HepG2 (cell line): ENCODE data around the gene CDC123. TPM values are rescaled to one million over a fixed set of nuclear protein-coding genes. Genes with fewer than 3 reads are reported as not detected.

Experiments used
- AGO2 ChIP-seq: fragments of 200-400 bp; formaldehyde crosslinking; optimal IDR thresholded peaks from 2 replicates; pipeline ENCODE3; 2017; ENCODE audit warnings: mild to moderate bottlenecking, low read depth, low read length, moderate library complexity
- FOXO1 ChIP-seq: sonication (generic); formaldehyde crosslinking; IDR thresholded peaks from 2 replicates; pipeline ENCODE4 v1.4.0; 2020; ENCODE audit warnings: missing genetic modification reagents
- GMEB2 ChIP-seq: IDR thresholded peaks from 2 replicates; pipeline ENCODE4 v1.6.1; 2016; ENCODE audit warnings: missing biosample characterization, missing genetic modification reagents, low read depth
- HMG20A ChIP-seq: IDR thresholded peaks from 2 replicates; pipeline ENCODE4 v1.6.1; 2016; ENCODE audit warnings: borderline replicate concordance
- NFATC3 ChIP-seq: sonication (generic); formaldehyde crosslinking; IDR thresholded peaks from 2 replicates; pipeline ENCODE4 v1.5.1; 2020; ENCODE audit warnings: mild to moderate bottlenecking, missing genetic modification reagents
- POLR2G ChIP-seq: fragments of 200-400 bp; formaldehyde crosslinking; IDR thresholded peaks from 2 replicates; pipeline ENCODE4 v1.6.1; 2018; ENCODE audit warnings: mild to moderate bottlenecking, low read depth, low read length, moderate library complexity
- RAD51 ChIP-seq: fragments of 450-650 bp; IDR thresholded peaks from 2 replicates; pipeline ENCODE4 v1.6.1; 2016; ENCODE audit warnings: borderline replicate concordance
- SMAD1 ChIP-seq: sonication (generic); formaldehyde crosslinking; IDR thresholded peaks from 2 replicates; pipeline ENCODE4 v1.4.0; 2020; ENCODE audit warnings: missing genetic modification reagents, low read depth, mild to moderate bottlenecking, borderline replicate concordance
- SNAI1 ChIP-seq: sonication (generic); formaldehyde crosslinking; IDR thresholded peaks from 2 replicates; pipeline ENCODE4 v1.5.0; 2020; ENCODE audit warnings: mild to moderate bottlenecking, missing genetic modification reagents, borderline replicate concordance
- WIZ ChIP-seq: sonication (generic); formaldehyde crosslinking; IDR thresholded peaks from 2 replicates; pipeline ENCODE4 v1.5.1; 2020; ENCODE audit warnings: mild to moderate bottlenecking, missing genetic modification reagents
- ZFP62 ChIP-seq: sonication (generic); formaldehyde crosslinking; IDR thresholded peaks from 2 replicates; pipeline ENCODE4 v1.4.0; 2020; ENCODE audit warnings: missing genetic modification reagents
- ZNF138 ChIP-seq: sonication (generic); formaldehyde crosslinking; IDR thresholded peaks from 2 replicates; pipeline ENCODE4 v1.5.0; 2020; ENCODE audit warnings: mild to moderate bottlenecking, low read depth, missing genetic modification reagents
- ZNF687 ChIP-seq: sonication (generic); formaldehyde crosslinking; IDR thresholded peaks from 2 replicates; pipeline ENCODE4 v1.5.1; 2020; ENCODE audit warnings: mild to moderate bottlenecking, missing genetic modification reagents, moderate library complexity
- ZNF710 ChIP-seq: sonication (generic); formaldehyde crosslinking; IDR thresholded peaks from 2 replicates; pipeline ENCODE4 v1.5.0; 2020; ENCODE audit warnings: mild to moderate bottlenecking, missing genetic modification reagents, borderline replicate concordance
- polyA plus RNA-seq, 8 experiments: library from polyadenylated mRNA; depleted of rRNA in 3 of 8; stranded (reverse) in 7 of 8; unstranded in 1 of 8; fragments of >200 nt; fragmentation: Illumina TruSeq in 4 of 8; extraction: Trizol in 4 of 8; gene quantifications; 2 replicates each; pipeline versions ENCODE4 v1.2.1 to v1.2.3, GENCODE V29; 2011 to 2016; ENCODE audit warnings: low read depth in 4 of 8, missing spikeins in 1 of 8, mixed read lengths in 1 of 8; ENCODE audit not compliant: insufficient read depth in 1 of 8
- total RNA-seq, 5 experiments: library from RNA; depleted of rRNA; stranded (reverse); fragments of >200 nt; fragmentation: Illumina TruSeq; extraction: Trizol; gene quantifications; 2 replicates each; pipeline ENCODE4 v1.2.3, GENCODE V29; 2016; ENCODE audit warnings: low read depth in 1 of 5
- TF ChIP-seq, protein P1 (sequence below): sonication (generic); formaldehyde crosslinking; conservative IDR thresholded peaks from 2 replicates; pipeline ENCODE4 v1.8.0; 2022; ENCODE audit warnings: missing genetic modification reagents

Gene CDC123
- total and polyA plus RNA-seq, 2 of the 13 experiments (the other 11 are each of a cell fraction or from before 2014, with no cell fraction given) = 63.3 to 153 TPM

DNA sequence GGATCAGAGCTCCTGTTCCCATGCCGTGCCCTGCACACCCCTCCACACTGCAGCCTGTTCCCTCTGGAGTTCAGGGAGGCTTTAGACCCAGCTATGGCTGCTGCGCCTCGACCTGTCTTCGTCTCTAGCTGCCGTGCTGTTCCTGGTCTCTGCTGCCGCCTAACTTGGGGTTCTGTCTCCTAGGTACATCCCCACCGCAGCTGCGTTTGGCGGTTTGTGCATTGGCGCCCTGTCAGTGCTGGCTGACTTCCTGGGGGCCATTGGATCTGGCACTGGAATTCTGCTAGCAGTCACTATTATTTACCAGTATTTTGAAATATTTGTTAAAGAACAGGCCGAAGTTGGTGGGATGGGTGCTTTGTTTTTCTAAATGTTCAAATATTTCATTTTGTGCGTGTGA, 31.9 kb upstream of the CDC123 start (continued):
- TF ChIP-seq GMEB2 (CRISPR knock-in tag) (no peak), ZNF710 (no peak), ZFP62 (CRISPR knock-in tag) (no peak), FOXO1 (CRISPR knock-in tag) (no peak), NFATC3 (CRISPR knock-in tag) (no peak), SMAD1 (CRISPR knock-in tag) (no peak), POLR2G (0 out of 2 replicates have a peak, but pooled peaks have one; percentile 34), AGO2 (peak; percentile 76), RAD51 (no peak), ZNF138 (no peak), HMG20A (no peak), ZNF687 (CRISPR knock-in tag) (no peak), SNAI1 (CRISPR knock-in tag) (no peak), WIZ (CRISPR knock-in tag) (no peak)
- TF ChIP-seq, protein P1, sequence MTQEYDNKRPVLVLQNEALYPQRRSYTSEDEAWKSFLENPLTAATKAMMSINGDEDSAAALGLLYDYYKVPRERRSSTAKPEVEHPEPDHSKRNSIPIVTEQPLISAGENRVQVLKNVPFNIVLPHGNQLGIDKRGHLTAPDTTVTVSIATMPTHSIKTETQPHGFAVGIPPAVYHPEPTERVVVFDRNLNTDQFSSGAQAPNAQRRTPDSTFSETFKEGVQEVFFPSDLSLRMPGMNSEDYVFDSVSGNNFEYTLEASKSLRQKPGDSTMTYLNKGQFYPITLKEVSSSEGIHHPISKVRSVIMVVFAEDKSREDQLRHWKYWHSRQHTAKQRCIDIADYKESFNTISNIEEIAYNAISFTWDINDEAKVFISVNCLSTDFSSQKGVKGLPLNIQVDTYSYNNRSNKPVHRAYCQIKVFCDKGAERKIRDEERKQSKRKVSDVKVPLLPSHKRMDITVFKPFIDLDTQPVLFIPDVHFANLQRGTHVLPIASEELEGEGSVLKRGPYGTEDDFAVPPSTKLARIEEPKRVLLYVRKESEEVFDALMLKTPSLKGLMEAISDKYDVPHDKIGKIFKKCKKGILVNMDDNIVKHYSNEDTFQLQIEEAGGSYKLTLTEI (CRISPR knock-in tag) = no peak
